HG02840 (cell line): Measurements from ENCODE around the gene YTHDF2.

Experiments used
- ATAC-seq: cut with Tn5 transposase; IDR thresholded peaks from one replicate; pipeline ENCODE4 v1.9.1; 2021; ENCODE audit warnings: mild to moderate bottlenecking, moderate library complexity, moderate number of reproducible peaks; ENCODE audit not compliant: unreplicated experiment, low FRiP score

YTHDF2 gene

DNA sequence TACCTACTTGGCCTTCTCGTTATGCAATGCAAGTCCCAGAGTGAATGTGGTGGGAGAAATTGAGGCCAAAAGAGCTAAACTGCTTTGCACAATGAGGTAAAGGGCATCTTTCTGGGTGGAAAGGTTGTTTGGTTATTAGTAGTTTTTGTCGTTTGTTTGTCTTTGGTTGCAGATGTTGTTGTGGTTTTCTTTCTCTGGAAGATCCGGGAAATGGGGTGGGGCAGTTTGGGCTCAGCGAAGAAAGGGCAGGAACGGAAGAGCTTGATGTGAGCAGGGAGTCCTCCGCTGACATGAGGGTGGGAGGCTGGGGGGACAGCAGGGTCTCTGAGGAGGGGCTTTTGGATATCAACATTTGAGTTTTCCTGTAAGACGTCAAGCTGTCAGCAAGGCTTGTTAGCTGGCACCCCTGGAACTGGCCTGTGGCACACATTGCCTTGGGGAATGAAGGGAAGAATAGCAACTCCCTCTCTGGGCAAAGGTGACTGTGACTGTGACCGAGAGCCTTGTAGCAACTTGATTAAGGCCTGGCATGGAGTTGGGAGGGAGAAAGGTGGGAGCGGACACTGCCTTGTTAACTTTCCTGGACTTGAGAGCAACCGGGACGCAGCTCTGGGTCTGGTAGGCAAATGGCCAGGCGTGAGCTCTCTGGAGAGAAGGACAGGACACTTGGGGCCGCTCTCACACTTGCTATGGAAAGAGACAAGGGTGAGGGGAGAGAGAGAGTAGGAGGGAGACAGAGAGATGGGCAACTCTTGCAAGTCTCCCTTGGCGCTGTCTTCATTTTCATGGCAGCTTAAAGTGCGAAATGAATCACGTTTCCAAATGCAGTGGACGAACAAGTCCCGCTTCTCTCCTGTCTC, 59.8 kb downstream of the YTHDF2 start:
- ATAC-seq, result no peak

DNA sequence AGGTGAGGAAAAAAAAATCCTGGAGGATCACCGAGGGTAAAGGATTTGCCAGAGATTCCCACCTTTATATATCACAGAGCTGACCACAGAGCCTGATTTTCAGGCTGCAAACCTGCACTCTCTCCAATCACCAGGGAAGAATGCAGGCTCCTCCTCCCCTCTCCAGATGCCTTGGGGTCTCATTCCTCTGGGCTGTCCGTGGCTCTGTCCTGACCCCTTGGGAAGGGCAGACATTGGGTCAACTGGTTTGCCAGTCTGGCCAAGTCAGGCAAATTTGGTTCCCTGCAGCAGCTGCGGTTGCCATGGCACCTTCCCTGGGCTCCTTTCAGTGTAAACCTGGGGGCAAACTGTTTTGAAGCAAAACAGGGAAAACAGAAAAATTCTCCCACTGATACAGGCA, 63.6 kb downstream of the YTHDF2 start:
- no peak for ATAC-seq

DNA sequence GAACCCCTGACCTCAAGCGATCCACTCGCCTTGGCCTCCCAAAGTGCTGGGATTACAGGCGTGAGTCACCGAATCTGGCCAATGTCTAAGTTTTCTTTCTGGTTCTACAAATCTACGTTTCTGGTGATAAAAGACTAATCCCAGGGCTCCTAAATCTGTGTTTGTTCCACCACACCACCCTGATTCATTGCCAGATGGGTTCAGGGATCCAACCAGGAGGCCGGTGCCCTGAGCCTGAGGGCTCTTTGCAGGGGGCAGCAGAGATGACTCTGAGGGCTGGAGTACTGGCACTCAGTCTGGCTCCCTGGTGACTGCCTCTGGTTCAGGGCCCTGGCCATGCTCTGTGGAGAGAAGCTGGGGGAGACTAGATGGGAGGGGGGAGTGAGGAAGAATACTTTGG, 64.7 kb downstream of the YTHDF2 start:
- no peak for ATAC-seq

DNA sequence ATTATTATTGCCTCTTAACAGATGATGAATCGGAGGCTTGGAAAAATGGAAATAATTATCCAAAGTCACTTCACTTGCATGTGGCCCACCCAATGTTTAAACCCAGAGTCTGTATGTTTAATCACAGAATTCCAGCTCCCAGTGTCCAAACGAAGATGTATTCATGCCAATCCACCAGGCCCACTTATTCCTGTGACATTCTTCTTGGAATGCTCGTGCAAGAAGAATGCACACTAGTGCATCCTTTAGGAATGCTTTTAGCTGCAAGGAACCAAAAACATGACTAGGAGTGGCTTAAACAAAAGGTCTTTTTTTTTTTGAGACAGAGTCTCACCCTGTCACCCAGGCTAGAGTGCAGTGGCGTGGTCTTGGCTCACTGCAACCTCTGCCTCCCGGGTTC, 66.3 kb downstream of the YTHDF2 start:
- ATAC-seq, result no peak

DNA sequence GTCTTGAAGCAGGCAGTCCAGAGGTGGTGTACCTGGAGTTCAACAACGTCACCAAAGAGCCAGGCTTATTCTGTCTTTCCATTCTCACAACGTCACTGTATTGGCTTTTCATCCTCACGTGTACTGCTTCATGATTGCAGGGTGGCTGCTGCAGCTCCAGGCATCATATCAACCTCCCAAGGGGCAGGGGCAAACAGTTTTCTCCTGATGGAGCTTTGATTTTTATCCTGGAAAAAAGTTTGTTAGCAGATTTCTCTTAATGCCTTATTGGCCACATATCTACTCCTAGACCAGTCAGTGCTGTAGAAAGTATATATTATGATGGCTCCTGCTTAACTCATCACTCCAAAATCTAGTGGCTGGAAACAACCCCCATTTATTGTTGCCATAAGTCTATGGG, 66.9 kb downstream of the YTHDF2 start:
- no peak for ATAC-seq

DNA sequence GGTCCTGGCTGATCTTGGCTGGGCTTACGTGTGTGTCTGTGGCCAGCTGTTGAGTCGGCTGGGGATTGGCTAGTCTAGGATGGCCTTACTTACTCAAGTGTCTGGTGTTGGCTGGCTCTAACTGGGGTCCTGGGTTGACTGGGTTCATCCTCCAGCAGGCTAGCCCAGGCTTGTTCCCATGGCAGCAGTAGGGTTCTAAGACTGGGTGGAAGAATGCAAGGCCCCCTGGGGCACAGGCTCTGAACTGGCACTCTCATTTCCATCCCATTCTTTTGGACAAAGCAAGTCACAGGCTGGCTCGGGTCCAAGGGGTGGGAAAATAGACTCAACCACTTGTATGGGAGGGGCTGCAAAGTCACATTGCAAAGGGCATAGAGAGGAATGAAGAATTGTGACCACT, 67.3 kb downstream of the YTHDF2 start:
- no peak for ATAC-seq

DNA sequence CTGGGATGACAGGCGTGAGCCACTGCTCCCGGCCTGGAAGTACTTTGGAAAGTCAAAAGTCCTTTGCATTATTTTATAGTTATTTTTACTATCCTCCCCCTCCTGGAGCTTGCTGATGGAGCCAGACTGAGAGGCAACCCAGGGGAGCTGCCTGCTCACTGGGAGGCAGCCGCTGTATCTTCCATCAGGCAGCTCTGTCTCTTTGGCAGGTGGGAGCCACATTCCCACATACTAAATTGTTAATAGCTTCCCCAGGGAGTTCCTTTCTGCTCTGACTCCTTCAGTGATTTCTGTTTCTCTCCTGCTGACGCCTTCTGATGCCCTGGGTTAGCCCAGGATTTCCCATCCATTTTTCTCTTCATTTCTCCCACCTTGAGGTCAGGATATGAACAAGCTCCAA, 70.3 kb downstream of the YTHDF2 start:
- no peak for ATAC-seq

DNA sequence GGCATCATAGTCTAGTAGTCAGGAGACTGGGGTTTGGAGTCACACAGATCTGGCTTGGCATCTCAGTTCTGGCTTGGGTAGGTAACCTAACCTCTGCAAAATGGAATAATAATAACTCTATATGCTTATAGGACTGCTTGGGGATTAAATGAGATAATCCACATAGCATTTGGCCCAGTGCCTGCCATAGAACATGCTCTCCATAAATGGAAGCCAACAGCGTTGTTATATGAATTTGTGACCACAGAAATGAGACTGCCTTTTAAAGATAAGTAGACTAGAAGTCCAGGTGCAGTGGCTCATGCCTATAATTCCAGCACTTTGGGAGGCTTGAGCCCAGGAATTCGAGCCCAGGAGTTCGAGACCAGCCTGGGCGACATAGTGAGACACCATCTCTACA, 71.2 kb downstream of the YTHDF2 start:
- ATAC-seq, result no peak

DNA sequence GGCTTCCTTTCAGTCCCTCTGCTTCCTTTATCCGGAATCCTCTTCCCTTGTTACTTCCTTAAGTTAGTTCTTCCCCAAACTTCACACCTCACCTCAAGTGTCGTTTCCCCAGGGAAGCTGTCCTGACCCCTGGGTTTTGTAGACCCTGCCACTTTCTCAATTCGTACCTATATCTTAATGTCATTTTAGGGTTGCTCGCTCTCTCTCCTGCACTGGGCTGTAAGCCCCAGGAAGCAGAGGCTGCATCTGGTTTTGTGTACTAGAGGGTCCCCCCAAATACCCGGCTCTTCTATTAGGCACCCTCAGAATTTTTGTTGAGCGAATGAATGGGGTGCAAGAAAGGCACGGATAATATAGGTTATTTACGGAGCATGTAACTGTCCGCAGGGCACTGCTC, 74.6 kb downstream of the YTHDF2 start:
- ATAC-seq, result no peak

DNA sequence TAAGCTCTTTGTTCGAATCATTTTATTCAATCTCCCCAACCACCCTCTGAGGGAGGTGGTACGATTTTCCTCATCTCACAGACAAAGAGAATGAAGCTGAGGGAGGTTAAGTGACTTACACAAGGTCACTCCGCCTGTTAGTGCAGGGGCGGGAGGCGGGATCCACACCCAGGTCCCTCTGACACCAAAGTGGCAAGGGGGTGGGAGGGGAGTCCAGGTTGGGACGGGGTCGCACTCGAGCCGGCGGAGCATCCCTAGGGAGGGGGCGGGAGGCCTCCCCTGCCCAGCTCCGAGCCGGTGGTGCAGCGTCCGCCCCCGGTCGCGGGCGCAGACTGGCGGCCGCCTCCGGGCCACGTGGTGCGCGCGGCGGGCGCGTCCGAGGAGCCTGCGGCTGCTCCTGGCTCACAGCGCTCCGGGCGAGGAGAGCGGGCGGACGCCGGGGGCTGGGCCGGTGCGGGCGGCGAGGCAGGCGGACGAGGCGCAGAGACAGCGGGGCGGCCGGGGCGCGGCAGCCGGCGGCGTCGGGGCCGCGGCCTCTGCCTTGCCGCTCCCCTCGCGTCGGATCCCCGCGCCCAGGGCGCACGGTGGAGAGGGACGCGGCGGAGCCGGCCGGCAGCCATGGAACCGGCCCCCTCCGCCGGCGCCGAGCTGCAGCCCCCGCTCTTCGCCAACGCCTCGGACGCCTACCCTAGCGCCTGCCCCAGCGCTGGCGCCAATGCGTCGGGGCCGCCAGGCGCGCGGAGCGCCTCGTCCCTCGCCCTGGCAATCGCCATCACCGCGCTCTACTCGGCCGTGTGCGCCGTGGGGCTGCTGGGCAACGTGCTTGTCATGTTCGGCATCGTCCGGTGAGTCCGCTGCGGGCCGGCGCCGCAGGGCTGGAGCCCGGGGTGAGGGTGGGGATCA, 75.3 kb downstream of the YTHDF2 start, which contains the start of gene OPRD1:
Gene OPRD1, plus strand, starts transcription at position 405 of the 903 bp plus-strand sequence. Its CDS starts 214 bp downstream, at position 619.
- ATAC-seq, result no peak

DNA sequence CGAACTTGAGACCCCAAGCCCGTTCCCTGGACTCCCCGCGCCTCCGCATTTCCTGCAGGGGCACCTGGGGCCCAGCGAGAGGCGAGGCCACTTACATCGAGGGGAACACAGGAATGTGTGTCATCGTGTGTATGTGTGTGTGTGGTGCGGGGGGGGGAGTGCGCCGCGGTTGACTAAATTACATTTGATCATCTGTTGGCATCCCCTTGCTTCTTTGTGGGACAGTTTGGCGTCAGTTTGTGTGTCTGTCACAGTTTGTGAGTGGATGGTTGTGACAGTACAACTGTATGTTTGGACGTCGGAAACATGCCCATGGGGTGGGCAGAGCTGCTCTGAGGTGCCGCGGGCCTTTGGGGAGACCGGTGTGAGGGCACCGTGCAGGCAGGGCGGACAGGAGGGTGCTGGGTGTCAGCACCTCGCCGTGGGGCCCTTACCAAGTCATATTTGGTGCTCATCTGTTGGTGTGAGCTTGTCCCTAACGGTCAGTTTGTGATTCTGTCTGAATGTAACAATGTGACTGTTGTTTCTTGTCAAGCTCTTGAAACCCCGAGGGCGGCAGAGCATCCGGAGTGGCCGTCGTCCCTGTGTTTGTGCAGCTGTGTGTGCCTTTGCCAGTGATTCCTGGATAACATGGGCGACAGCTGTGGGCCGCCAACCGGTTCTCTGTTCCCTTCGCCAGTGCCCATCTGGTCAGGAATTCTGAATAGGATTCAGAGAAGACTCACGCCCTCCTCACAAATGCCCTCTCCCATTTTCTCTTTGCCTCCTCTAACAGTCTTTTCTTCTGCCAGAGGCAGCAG, 76.1 kb downstream of the YTHDF2 start:
- no peak for ATAC-seq

DNA sequence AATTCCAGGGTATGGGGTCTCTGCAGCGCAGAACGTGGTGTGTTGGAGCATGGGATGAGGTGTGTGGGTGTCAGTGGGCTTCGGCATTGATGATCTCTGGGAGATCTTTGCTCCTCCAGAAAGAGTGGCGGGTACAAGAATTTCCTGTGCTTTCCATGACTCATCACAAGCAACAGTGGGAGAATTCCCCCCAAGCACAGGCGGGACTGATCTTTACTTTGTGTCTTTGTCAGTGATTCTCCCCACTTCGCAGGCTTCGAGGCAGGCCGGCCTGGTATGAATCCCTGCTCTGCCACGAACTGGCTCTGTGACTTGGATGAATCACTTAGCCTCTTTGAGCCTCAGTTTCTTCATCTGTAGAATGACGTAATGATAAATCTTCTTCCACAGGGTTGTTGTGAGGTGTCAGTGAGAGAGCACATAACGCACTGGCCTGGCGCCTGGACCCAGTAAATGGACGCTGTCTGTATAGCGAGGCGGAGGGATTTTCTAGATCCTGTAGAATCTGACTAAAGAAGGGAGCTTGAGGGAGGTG, 77.3 kb downstream of the YTHDF2 start:
- ATAC-seq, result no peak

DNA sequence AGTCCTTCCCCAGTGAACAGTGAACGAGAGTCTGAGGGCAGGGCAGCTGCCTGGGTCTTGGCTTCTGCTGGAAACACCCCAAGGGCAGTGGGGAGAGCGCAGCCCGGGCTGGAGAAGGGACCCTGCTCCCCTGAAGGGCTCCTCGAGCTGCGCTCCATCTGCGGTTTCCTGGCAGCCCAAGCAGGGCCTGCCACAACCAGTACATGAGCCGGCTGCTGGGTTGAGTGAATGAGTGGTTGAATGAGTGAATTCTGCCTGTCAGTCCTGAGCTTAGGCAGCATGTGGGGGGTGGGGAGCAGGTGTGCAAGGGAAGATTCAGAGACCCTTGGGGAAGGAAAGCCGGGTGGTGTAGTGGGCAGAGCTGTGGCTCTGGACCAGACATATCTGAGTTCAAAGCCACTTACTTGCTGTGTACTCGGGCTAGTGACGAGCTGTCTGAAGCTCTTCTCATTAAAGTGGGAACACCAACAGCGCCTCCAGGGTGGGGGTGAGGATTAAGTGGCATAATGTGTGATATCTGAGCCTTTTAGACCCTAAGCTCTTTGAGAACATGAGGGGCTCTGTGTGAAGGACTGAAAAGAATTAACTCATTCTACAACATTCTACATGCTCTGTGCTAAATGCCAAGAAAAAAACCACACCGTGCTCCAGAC, 78.9 kb downstream of the YTHDF2 start:
- ATAC-seq, result no peak

DNA sequence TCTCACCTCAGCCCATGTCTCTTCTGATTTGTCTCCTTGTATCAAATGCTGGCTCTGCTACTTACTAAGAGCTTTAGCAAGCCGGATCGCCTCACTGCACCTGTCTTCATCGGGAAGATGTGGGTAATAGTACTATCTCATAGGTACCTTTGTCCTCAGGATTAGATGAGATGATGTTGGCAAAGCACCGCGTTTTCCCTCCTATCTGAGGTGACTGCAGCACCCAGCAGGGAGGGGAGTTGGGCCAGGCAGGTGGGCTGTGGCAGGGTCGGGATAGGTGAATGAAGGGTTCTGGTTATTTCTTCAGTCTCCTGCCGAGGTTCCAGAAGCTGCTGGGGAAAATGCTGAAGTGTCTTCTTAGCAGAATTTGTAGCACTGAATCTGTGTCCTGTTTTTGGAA, 80.4 kb downstream of the YTHDF2 start:
- no peak for ATAC-seq

DNA sequence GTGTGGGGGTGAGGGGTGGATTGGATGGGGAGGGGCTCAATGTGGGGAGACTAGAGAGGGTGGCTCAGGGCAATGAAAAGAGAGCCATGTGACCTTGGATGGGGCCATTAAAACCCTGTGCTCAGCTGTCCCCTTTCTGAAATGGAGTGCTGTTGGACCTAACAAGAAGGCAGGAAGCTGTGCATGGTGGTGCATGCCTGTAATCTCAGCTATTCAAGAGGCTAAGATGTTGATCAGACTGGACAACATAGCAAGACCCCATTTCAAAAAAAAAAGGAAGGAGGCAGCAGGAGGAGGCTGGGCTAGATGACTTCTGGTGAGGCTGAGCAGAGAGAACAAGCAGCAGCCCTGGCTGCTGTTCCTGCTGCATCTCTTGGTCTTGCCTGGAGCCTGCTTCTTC, 82.3 kb downstream of the YTHDF2 start:
- no peak for ATAC-seq
